WTC11 (cell line): ENCODE measurements around the gene PRKG2.

Experiments
- CREB1 ChIP-seq: sonication (generic); formaldehyde crosslinking; IDR thresholded peaks from 2 replicates; pipeline ENCODE4 v1.8.0; 2023; ENCODE audit warnings: mild to moderate bottlenecking, missing genetic modification reagents
- CTCF ChIP-seq: fragments of 200-600 bp; IDR thresholded peaks from 2 replicates; pipeline ENCODE4 v1.8.0; 2022; ENCODE audit warnings: antibody characterized with exemption
- FOXJ3 ChIP-seq: sonication (generic); formaldehyde crosslinking; IDR thresholded peaks from 2 replicates; pipeline ENCODE4 v1.9.0; 2021; ENCODE audit warnings: missing genetic modification reagents, mild to moderate bottlenecking, borderline replicate concordance
- IRF1 ChIP-seq: sonication (generic); formaldehyde crosslinking; IDR thresholded peaks from 2 replicates; pipeline ENCODE4 v1.8.0; 2023; ENCODE audit warnings: missing genetic modification reagents
- JUN ChIP-seq: sonication (generic); formaldehyde crosslinking; IDR thresholded peaks from 2 replicates; pipeline ENCODE4 v1.8.0; 2023; ENCODE audit warnings: mild to moderate bottlenecking, missing genetic modification reagents
- NR2C2 ChIP-seq: sonication (generic); formaldehyde crosslinking; IDR thresholded peaks from 2 replicates; pipeline ENCODE4 v1.8.0; 2022; ENCODE audit warnings: mild to moderate bottlenecking, missing genetic modification reagents
- PRDM15 ChIP-seq: sonication (generic); formaldehyde crosslinking; IDR thresholded peaks from 2 replicates; pipeline ENCODE4 v1.8.0; 2022; ENCODE audit warnings: missing genetic modification reagents
- SP1 ChIP-seq: sonication (generic); formaldehyde crosslinking; conservative IDR thresholded peaks from 2 replicates; pipeline ENCODE4 v1.8.1; 2022; ENCODE audit warnings: missing genetic modification reagents
- USF2 ChIP-seq: sonication (generic); formaldehyde crosslinking; IDR thresholded peaks from 2 replicates; pipeline ENCODE4 v1.8.1; 2023; ENCODE audit warnings: mild to moderate bottlenecking, missing genetic modification reagents, moderate library complexity
- ZBTB21 ChIP-seq: sonication (generic); formaldehyde crosslinking; IDR thresholded peaks from 2 replicates; pipeline ENCODE4 v1.8.1; 2023; ENCODE audit warnings: mild to moderate bottlenecking, missing genetic modification reagents, borderline replicate concordance
- ZNF232 ChIP-seq: sonication (generic); formaldehyde crosslinking; IDR thresholded peaks from 2 replicates; pipeline ENCODE4 v1.8.0; 2022; ENCODE audit warnings: mild to moderate bottlenecking, missing genetic modification reagents
- ZNF532 ChIP-seq: fragments of 250-450 bp; sonication (Bioruptor Pico); IDR thresholded peaks from 2 replicates; pipeline ENCODE4 v1.9.0; 2021; ENCODE audit warnings: mild to moderate bottlenecking, borderline replicate concordance
- TF ChIP-seq, protein P1 (sequence below): sonication (generic); formaldehyde crosslinking; IDR thresholded peaks from 2 replicates; pipeline ENCODE4 v1.8.0; 2022; ENCODE audit warnings: mild to moderate bottlenecking, missing genetic modification reagents
- TF ChIP-seq, protein P2 (sequence below): sonication (generic); formaldehyde crosslinking; IDR thresholded peaks from 2 replicates; pipeline ENCODE4 v1.8.1; 2022; ENCODE audit warnings: low read depth, missing genetic modification reagents, borderline replicate concordance

DNA sequence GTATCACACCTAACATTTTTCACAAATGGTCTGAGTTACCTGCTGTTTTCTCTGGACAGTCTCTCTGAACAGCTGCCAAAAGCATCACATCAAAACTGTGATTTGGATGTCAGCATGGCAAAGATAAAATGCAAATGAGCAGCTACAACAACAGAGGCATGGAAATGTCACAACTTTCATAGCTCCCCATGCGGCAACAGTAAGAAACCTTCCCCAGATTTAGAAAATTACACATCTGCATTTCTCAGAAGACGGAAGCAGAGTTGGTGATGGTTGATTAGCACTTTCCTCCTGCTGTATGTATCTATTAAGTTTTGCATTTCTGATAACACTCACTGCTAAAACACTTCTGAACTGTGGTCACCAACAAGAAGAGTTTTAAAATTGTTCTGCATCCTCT, 9.7 kb downstream of the PRKG2 start:
- TF ChIP-seq PRDM15 (CRISPR knock-in tag) (no peak), JUN (CRISPR knock-in tag) (no peak), CTCF (no peak), CREB1 (no peak), USF2 (CRISPR knock-in tag) (no peak), IRF1 (CRISPR knock-in tag) (no peak), SP1 (no peak), FOXJ3 (CRISPR knock-in tag) (no peak), ZNF532 (CRISPR knock-in tag) (no peak), ZBTB21 (CRISPR knock-in tag) (no peak), ZNF232 (CRISPR knock-in tag) (no peak), NR2C2 (CRISPR knock-in tag) (no peak)
- TF ChIP-seq, protein P1, sequence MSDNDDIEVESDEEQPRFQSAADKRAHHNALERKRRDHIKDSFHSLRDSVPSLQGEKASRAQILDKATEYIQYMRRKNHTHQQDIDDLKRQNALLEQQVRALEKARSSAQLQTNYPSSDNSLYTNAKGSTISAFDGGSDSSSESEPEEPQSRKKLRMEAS (CRISPR knock-in tag): no peak
- TF ChIP-seq, protein P2, sequence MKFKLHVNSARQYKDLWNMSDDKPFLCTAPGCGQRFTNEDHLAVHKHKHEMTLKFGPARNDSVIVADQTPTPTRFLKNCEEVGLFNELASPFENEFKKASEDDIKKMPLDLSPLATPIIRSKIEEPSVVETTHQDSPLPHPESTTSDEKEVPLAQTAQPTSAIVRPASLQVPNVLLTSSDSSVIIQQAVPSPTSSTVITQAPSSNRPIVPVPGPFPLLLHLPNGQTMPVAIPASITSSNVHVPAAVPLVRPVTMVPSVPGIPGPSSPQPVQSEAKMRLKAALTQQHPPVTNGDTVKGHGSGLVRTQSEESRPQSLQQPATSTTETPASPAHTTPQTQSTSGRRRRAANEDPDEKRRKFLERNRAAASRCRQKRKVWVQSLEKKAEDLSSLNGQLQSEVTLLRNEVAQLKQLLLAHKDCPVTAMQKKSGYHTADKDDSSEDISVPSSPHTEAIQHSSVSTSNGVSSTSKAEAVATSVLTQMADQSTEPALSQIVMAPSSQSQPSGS (CRISPR knock-in tag): no peak
